ENCODE measurements around the gene AXIN2. TPM values are rescaled to one million over a fixed set of nuclear protein-coding genes. Genes with fewer than 3 reads are reported as not detected.

The AXIN2 gene
- total and polyA plus RNA-seq, 10 of the 15 experiments (the other 5 are each of a cell fraction or from before 2014, with no cell fraction given), result 0.47 to 7.8 (median 3.1) TPM

GRCh38 chr17:65556014-65556909, 5.2 kb downstream of the AXIN2 start (continued):
- TF ChIP-seq NRF1 (conservative IDR thresholded peaks at IDR 0.05; ENCODE audit: low read depth, low read length), result no peak
- peak; percentile 39; the same call in 1 of the 2 replicates for TF ChIP-seq SMARCA5 (IDR thresholded peaks at IDR 0.05)

- Histone ChIP-seq H3K4me1 (ENCODE audit: control insufficient read depth, insufficient read depth, low read length) (peaks cover 4% of the 10 kb centered on the region; the same call in 1 of the 2 replicates), H3K4me2 (ENCODE audit: control insufficient read depth, insufficient read depth) (no peak overlapping the region), H3K36me3 (ENCODE audit: control insufficient read depth in 2 of 2, insufficient read depth in 2 of 2, low read length in 1 of 2) (no peaks in the 10 kb centered on the region; a peak in 1 of 4 replicates), H3K9ac (ENCODE audit: control insufficient read depth, insufficient read depth, low read length) (no peak overlapping the region), H3K4me3 (no peak overlapping the region), H4K20me1 (ENCODE audit: control insufficient read depth, insufficient read depth) (no peaks in the 10 kb centered on the region; the same call in 1 of the 2 replicates), H3K9me3 (replicated peaks; ENCODE audit: control insufficient read depth, insufficient read depth, low read length) (no peaks in the 10 kb centered on the region), H3K27me3 (replicated peaks in 1 of 2; ENCODE audit: control insufficient read depth in 2 of 2, insufficient read depth in 2 of 2, low read length in 1 of 2) (peaks cover 0 to 4% of the 10 kb centered on the region in 2 experiments; a peak in 2 of 4 replicates), H2AFZ (ENCODE audit: control insufficient read depth, low read depth, low read length) (no peak overlapping the region), H3K27ac (ENCODE audit: control insufficient read depth, insufficient read depth) (no peak overlapping the region), H3K79me2 (ENCODE audit: control insufficient read depth, insufficient read depth, low read length) (no peaks in the 10 kb centered on the region)
- DNase-seq (ENCODE audit: low read depth, low spot score) (no peak), ATAC-seq (no peak), FAIRE-seq (no peak)
- RAD21 ChIA-PET (ENCODE audit: unreplicated experiment), result no interaction called here
- 58% methylated on average over 18 of the region's 18 CpGs for WGBS (ENCODE audit: insufficient coverage, insufficient replicate concordance, low lambda C conversion rate, missing lambda C conversion rate)
- no peak for TF ChIP-seq ZZZ3 (IDR thresholded peaks at IDR 0.05; ENCODE audit: control insufficient read depth, insufficient read length, low read depth)
- SMC1A ChIA-PET (ENCODE audit: uncharacterized antibody, unreplicated experiment), result interaction anchor here (5.3 kb wide), 1 partner anchor 239 kb away, joined by 36 read pairs; no protein-coding TSS in a partner anchor
- in situ Hi-C loops (cut with MboI), result loop anchor here (5.0 to 25.0 kb wide), 3 partner anchors 257 to 592 kb away; no protein-coding TSS in a partner anchor
- BruUV-seq (replicated peaks), result no TSS peak
- intact Hi-C loops (cut with micrococcal nuclease; ENCODE audit: unreplicated experiment), result loop anchor here (5.0 kb wide), 2 partner anchors 97 to 433 kb away; no protein-coding TSS in a partner anchor
- POLR2A ChIA-PET, result no interaction called here
- CTCF ChIA-PET, result interaction anchor here (1.6 to 2.2 kb wide), 3 partner anchors 15 to 323 kb away, joined by 6 to 8 read pairs (median 7); no protein-coding TSS in a partner anchor
These were observed 6.8 kb downstream of the AXIN2 start for GRCh38 chr17:65554553-65555223.
